Natural killer cell (primary cell): ENCODE data around the gene PIP5K1A. TPM values are rescaled to one million over a fixed set of nuclear protein-coding genes. Genes with fewer than 3 reads are reported as not detected.
"Not testable (repeated sequence)": the region's sequence is repeated elsewhere in the genome, so short reads cannot be mapped to it uniquely, and the experiment has no call there.

Source experiments
- ATAC-seq, 3 donors: fragments of 150-1000 bp in 2 of 3; fragments of 200-7000 bp in 1 of 3; cut with Tn5 transposase; 1 replicate in 1 of 3; 2 replicates in 2 of 3; pipeline ENCODE4 v1.10.0; 2021; ENCODE audit warnings: mild to moderate bottlenecking in 2 of 3, moderate library complexity in 2 of 3
- DNase-seq, 2 donors: peaks; one replicate each; pipeline versions ENCODE4 v3.0.0 to v3.0.0-alpha.2; 2013 to 2021; ENCODE audit warnings: mixed read lengths in 1 of 2
- H3K27ac ChIP-seq: one replicate; pipeline ENCODE4 v1.5.1; 2013; ENCODE audit warnings: mild to moderate bottlenecking, low read length
- H3K27me3 ChIP-seq: one replicate; pipeline ENCODE4 v1.6.1; 2013; ENCODE audit warnings: low read length; ENCODE audit not compliant: control insufficient read depth, insufficient read depth
- H3K36me3 ChIP-seq: one replicate; pipeline ENCODE4 v1.6.1; 2013; ENCODE audit warnings: low read length; ENCODE audit not compliant: control insufficient read depth, insufficient read depth
- H3K4me1 ChIP-seq: one replicate; pipeline ENCODE4 v1.6.1; 2013; ENCODE audit warnings: low read length; ENCODE audit not compliant: control insufficient read depth, insufficient read depth
- H3K4me3 ChIP-seq: one replicate; pipeline ENCODE4 v1.5.1; 2013; ENCODE audit warnings: low read length
- H3K9me3 ChIP-seq: one replicate; pipeline ENCODE4 v1.6.1; 2013; ENCODE audit warnings: low read length; ENCODE audit not compliant: control insufficient read depth, insufficient read depth
- H3K27ac Mint-ChIP-seq, 2 donors: one replicate each; pipeline ENCODE4 v1.8.0; 2022; ENCODE audit warnings: mild to moderate bottlenecking in 2 of 2, mixed read lengths in 2 of 2, moderate library complexity in 1 of 2
- H3K27me3 Mint-ChIP-seq, 2 donors: one replicate each; pipeline ENCODE4 v1.8.0; 2022; ENCODE audit warnings: low read depth in 2 of 2, mixed read lengths in 2 of 2
- H3K36me3 Mint-ChIP-seq: one replicate; pipeline ENCODE4 v1.8.0; 2022; ENCODE audit warnings: mixed read lengths
- H3K4me1 Mint-ChIP-seq, 2 donors: one replicate each; pipeline ENCODE4 v1.8.0; 2022; ENCODE audit warnings: mixed read lengths in 2 of 2
- H3K4me3 Mint-ChIP-seq: one replicate; pipeline ENCODE4 v1.8.0; 2022; ENCODE audit warnings: mild to moderate bottlenecking, moderate library complexity, mixed read lengths
- H3K9me3 Mint-ChIP-seq, 2 donors: one replicate each; pipeline ENCODE4 v1.8.0; 2022; ENCODE audit warnings: mixed read lengths in 2 of 2
- CTCF ChIP-seq: fragments of 200-600 bp; IDR thresholded peaks from one replicate; pipeline ENCODE4 v1.8.0; 2022; ENCODE audit warnings: antibody characterized with exemption
- WGBS: methylation state at CpG from one replicate; pipeline ENCODE4 v1.1.7; 2013; ENCODE audit warnings: missing lambda C conversion rate; ENCODE audit not compliant: insufficient coverage; 5-methylcytosine and 5-hydroxymethylcytosine counted together
- intact Hi-C: fragments of 100-400 bp; cut with micrococcal nuclease; formaldehyde crosslinking; loops from one replicate; pipeline ENCODE4 v1.14.2; 2022
- total RNA-seq, 4 donors: library from RNA; stranded (reverse); fragments of 120-200 nt in 1 of 4; gene quantifications; one replicate each; pipeline versions ENCODE4 v1.2.3 to v1.2.4, GENCODE V29; 2013 to 2022

PIP5K1A gene
- total RNA-seq, 3 donors from 2014 or later (not counting 1 experiment from before 2014, with no cell fraction given) = 42.0 to 65.2 (median 44.6) TPM

GRCh38 chr1:151184211-151184610 lies 14.1 kb upstream of the PIP5K1A start:
- Mint-ChIP-seq H3K36me3 (peaks cover 18% of the 10 kb centered on the region), H3K4me3 (no peak overlapping the region), H3K4me1 (peaks cover 21 to 24% of the 10 kb centered on the region in 2 donors), H3K27ac (no peak overlapping the region), H3K9me3 (no peaks in the 10 kb centered on the region), H3K27me3 (no peaks in the 10 kb centered on the region)
- no peak overlapping the region for H3K27ac ChIP-seq
- H3K4me1 ChIP-seq = peaks cover 9% of the 10 kb centered on the region
- intact Hi-C loops = no loop called here
- no peak overlapping the region for H3K4me3 ChIP-seq
- DNase-seq (no peak), ATAC-seq (no peak)
- H3K36me3 ChIP-seq = peaks cover 44% of the 10 kb centered on the region
- H3K27me3 ChIP-seq = no peaks in the 10 kb centered on the region
- over 99% methylated on average over 8 of the region's 10 CpGs for WGBS
- H3K9me3 ChIP-seq = no peaks in the 10 kb centered on the region
- no peak for TF ChIP-seq CTCF

GRCh38 chr1:151187205-151187604 lies 11.1 kb upstream of the PIP5K1A start:
- H3K27ac ChIP-seq = no peak overlapping the region
- DNase-seq (no peak), ATAC-seq (no peak)
- WGBS = no CpG with 5 or more reads among the region's 1 CpG
- H3K4me3 Mint-ChIP-seq = no peak overlapping the region
- no peak overlapping the region for H3K4me3 ChIP-seq
- H3K4me1 ChIP-seq = peaks cover 19% of the 10 kb centered on the region
- H3K36me3 ChIP-seq = peaks cover 31% of the 10 kb centered on the region
- H3K27ac Mint-ChIP-seq = no peak overlapping the region
- no peaks in the 10 kb centered on the region for H3K9me3 ChIP-seq
- H3K36me3 Mint-ChIP-seq = peaks cover 17% of the 10 kb centered on the region
- H3K27me3 ChIP-seq = no peaks in the 10 kb centered on the region
- H3K27me3 Mint-ChIP-seq = peaks cover 0 to 3% of the 10 kb centered on the region in 2 donors
- no peaks in the 10 kb centered on the region for H3K9me3 Mint-ChIP-seq
- no peak for TF ChIP-seq CTCF
- intact Hi-C loops = no loop called here
- H3K4me1 Mint-ChIP-seq = peaks cover 33 to 40% of the 10 kb centered on the region in 2 donors

- WGBS = 79% methylated on average over 7 of the region's 8 CpGs
- H3K27me3 Mint-ChIP-seq, H3K9me3 ChIP-seq, H3K36me3 Mint-ChIP-seq, intact Hi-C loops, H3K27me3 ChIP-seq, H3K9me3 Mint-ChIP-seq, DNase-seq, H3K27ac ChIP-seq, H3K4me3 ChIP-seq, ATAC-seq: not testable (repeated sequence)
- peak overlapping the region; percentile 100 for H3K4me3 Mint-ChIP-seq
- peaks cover 33 to 40% of the 10 kb centered on the region in 2 donors for H3K4me1 Mint-ChIP-seq
- peaks cover 19% of the 10 kb centered on the region for H3K36me3 ChIP-seq
- peaks cover 19% of the 10 kb centered on the region for H3K4me1 ChIP-seq
- H3K27ac Mint-ChIP-seq = peak overlapping the region; percentile 97 to 98
These were observed 9.7 kb upstream of the PIP5K1A start for GRCh38 chr1:151188667-151189066.

- no peaks in the 10 kb centered on the region for H3K27me3 ChIP-seq
- Mint-ChIP-seq H3K9me3 (no peaks in the 10 kb centered on the region), H3K27ac (peak within 1 kb of the TSS; percentile 97 to 98), H3K36me3 (no peaks in the 10 kb centered on the region), H3K4me3 (peak within 1 kb of the TSS; percentile 100), H3K4me1 (peaks cover 33 to 40% of the 10 kb centered on the region in 2 donors), H3K27me3 (peaks cover 6 to 7% of the 10 kb centered on the region in 2 donors)
- H3K27ac ChIP-seq = peak within 1 kb of the TSS; percentile 85
- H3K36me3 ChIP-seq = peaks cover 8% of the 10 kb centered on the region
- ATAC-seq (peak; percentile 95 to 98 (median 96)), DNase-seq (peak; percentile 73 to 93)
- no peak for TF ChIP-seq CTCF
- peaks cover 19% of the 10 kb centered on the region for H3K4me1 ChIP-seq
- intact Hi-C loops = loop anchor here (1.0 to 2.0 kb wide), 3 partner anchors 8 to 157 kb away; partner anchors contain the start of genes PIP5K1A, RFX5 and SCNM1
- H3K9me3 ChIP-seq = no peaks in the 10 kb centered on the region
- H3K4me3 ChIP-seq = peak within 1 kb of the TSS; percentile 89
- WGBS = under 1% methylated on average over 41 of the region's 42 CpGs
These were observed 8.5 kb upstream of the PIP5K1A start, which contains the start of gene VPS72 for GRCh38 chr1:151189637-151190445. TSS of gene VPS72 (minus strand) at chr1:151190197. CDS start at chr1:151190121, 76 bp downstream.
